Ishikawa (cell line): Measurements from ENCODE around the gene CDC42BPG.

Source experiments
- EP300 ChIP-seq: IDR thresholded peaks from 2 replicates; pipeline ENCODE4 v1.6.1; 2012; ENCODE audit warnings: borderline replicate concordance
- TEAD4 ChIP-seq: IDR thresholded peaks from 2 replicates; pipeline ENCODE4 v1.6.1; 2012
- YY1 ChIP-seq: IDR thresholded peaks from 2 replicates; pipeline ENCODE4 v1.6.1; 2012; ENCODE audit warnings: low read depth
- TF ChIP-seq, protein P1 (sequence below): IDR thresholded peaks from 2 replicates; pipeline ENCODE4 v1.6.1; 2012

DNA sequence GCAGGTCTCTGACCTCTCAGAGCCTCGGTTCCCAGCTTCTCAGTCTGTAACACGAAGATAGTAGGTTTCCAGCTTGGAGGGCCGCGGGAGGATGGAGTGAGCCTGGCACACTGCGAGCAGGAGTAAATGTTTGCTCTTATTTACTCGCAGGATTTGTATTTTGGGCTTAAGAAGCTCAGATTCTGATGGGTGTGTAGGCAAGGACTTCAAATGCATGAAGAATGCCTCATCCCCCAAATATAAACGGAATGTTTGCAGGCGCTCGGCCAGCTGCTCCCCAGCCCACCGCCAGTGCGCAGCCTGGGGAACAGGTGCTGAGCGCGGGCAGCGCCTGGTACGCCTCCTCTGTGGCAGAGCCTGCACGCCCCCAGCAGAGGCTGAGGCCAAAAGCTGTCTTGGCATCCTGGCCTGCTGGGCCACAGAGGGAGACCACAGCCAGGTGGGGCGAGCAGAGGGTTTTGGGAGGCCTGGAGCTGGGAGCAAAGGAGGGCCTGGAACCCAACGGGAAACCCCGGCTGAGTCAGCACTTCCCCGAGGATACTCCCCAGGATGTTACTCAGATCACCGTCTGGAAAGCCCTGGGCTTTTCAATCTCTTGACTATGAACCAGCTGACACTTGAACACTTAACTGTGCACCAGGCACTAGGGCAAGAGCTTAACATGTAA, 24.6 kb upstream of the CDC42BPG start:
- TF ChIP-seq YY1: no peak
- TF ChIP-seq TEAD4: no peak
- TF ChIP-seq EP300: no peak
- TF ChIP-seq, protein P1, sequence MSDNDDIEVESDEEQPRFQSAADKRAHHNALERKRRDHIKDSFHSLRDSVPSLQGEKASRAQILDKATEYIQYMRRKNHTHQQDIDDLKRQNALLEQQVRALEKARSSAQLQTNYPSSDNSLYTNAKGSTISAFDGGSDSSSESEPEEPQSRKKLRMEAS: no peak
